ENCODE data around the gene STAM. TPM values are rescaled to one million over a fixed set of nuclear protein-coding genes. Genes with fewer than 3 reads are reported as not detected.

STAM gene
- total RNA-seq, 1 donor from 2014 or later: 28.7 TPM

- intact Hi-C loops (cut with micrococcal nuclease): no loop called here
- ChIA-PET CTCF (no interaction called here), POLR2A (interaction anchor here (0.6 kb wide), 1 partner anchor 17 kb away, joined by 5 read pairs; no protein-coding TSS in a partner anchor)
- Mint-ChIP-seq H3K4me3 (no peak overlapping the region), H3K9me3 (no peaks in the 10 kb centered on the region), H3K27ac (no peak overlapping the region), H3K27me3 (no peaks in the 10 kb centered on the region), H3K4me1 (peaks cover 4% of the 10 kb centered on the region), H3K36me3 (ENCODE audit: low read depth) (no peaks in the 10 kb centered on the region)
- DNase-seq: no peak
- TF ChIP-seq CTCF (IDR thresholded peaks at IDR 0.05): no peak
- no peak for ATAC-seq (ENCODE audit: low read depth)
Observed at GRCh38 chr10:17633353-17633752, 10.6 kb upstream of the STAM start.

- no peak for ATAC-seq (ENCODE audit: low read depth)
- Mint-ChIP-seq H3K27ac (no peak overlapping the region), H3K36me3 (ENCODE audit: low read depth) (no peaks in the 10 kb centered on the region), H3K27me3 (no peaks in the 10 kb centered on the region), H3K9me3 (peaks cover 2% of the 10 kb centered on the region), H3K4me3 (no peak overlapping the region), H3K4me1 (peaks cover 6% of the 10 kb centered on the region)
- ChIA-PET POLR2A (no interaction called here), CTCF (interaction anchor here (0.6 kb wide), 1 partner anchor 32 kb away, joined by 3 read pairs; no protein-coding TSS in a partner anchor)
- no peak for TF ChIP-seq CTCF (IDR thresholded peaks at IDR 0.05)
- no peak for DNase-seq
- intact Hi-C loops (cut with micrococcal nuclease): no loop called here
Observed at GRCh38 chr10:17637869-17638268, 6.1 kb upstream of the STAM start.

GRCh38 chr10:17640331-17640816 lies 3.6 kb upstream of the STAM start:
- no peak overlapping the region for H3K4me3 Mint-ChIP-seq
- DNase-seq: no peak
- peaks cover 23% of the 10 kb centered on the region for H3K4me1 Mint-ChIP-seq
- H3K9me3 Mint-ChIP-seq: peaks cover 2% of the 10 kb centered on the region
- POLR2A ChIA-PET: no interaction called here
- intact Hi-C loops (cut with micrococcal nuclease): no loop called here
- no peak for TF ChIP-seq CTCF (IDR thresholded peaks at IDR 0.05)
- ATAC-seq (ENCODE audit: low read depth): no peak
- CTCF ChIA-PET: no interaction called here
- no peaks in the 10 kb centered on the region for H3K27me3 Mint-ChIP-seq
- no peak overlapping the region for H3K27ac Mint-ChIP-seq
- H3K36me3 Mint-ChIP-seq (ENCODE audit: low read depth): peaks cover 14% of the 10 kb centered on the region

GRCh38 chr10:17643339-17643754 lies 604 bp upstream of the STAM start:
- ChIA-PET POLR2A (interaction anchor here (0.6 to 2.5 kb wide), 20 partner anchors 12 to 1016 kb away, joined by 3 to 27 read pairs (median 5); partner anchors contain the start of genes ARL5B, HACD1 and RSU1), CTCF (interaction anchor here (1.0 to 1.4 kb wide), 3 partner anchors 12 to 99 kb away, joined by 3 to 4 read pairs (median 3); no protein-coding TSS in a partner anchor)
- Mint-ChIP-seq H3K27me3 (no peaks in the 10 kb centered on the region), H3K9me3 (peaks cover 2% of the 10 kb centered on the region), H3K4me1 (peaks cover 49% of the 10 kb centered on the region), H3K4me3 (peak overlapping the region; percentile 99), H3K36me3 (ENCODE audit: low read depth) (peaks cover 19% of the 10 kb centered on the region), H3K27ac (peak overlapping the region; percentile 100)
- no peak for TF ChIP-seq CTCF (IDR thresholded peaks at IDR 0.05)
- intact Hi-C loops (cut with micrococcal nuclease): loop anchor here (1.0 kb wide), 1 partner anchor 1016 kb away; the partner anchor contains the start of gene ARL5B
- DNase-seq: peak; percentile 24
- ATAC-seq (ENCODE audit: low read depth): peak; percentile 9

- POLR2A ChIA-PET: interaction anchor here (0.5 to 2.5 kb wide), 19 partner anchors 11 to 1015 kb away, joined by 3 to 27 read pairs (median 5); partner anchors contain the start of genes ARL5B, HACD1 and RSU1
- H3K27me3 Mint-ChIP-seq: no peaks in the 10 kb centered on the region
- peak; percentile 6 for ATAC-seq (ENCODE audit: low read depth)
- intact Hi-C loops (cut with micrococcal nuclease): loop anchor here (1.0 to 2.0 kb wide), 6 partner anchors 11 to 827 kb away; partner anchors contain the start of genes HACD1 and RSU1
- H3K4me3 Mint-ChIP-seq: peak overlapping the region; percentile 99
- DNase-seq: no peak
- CTCF ChIA-PET: interaction anchor here (1.0 to 1.4 kb wide), 4 partner anchors 11 to 98 kb away, joined by 3 to 4 read pairs (median 3); no protein-coding TSS in a partner anchor
- peaks cover 24% of the 10 kb centered on the region for H3K36me3 Mint-ChIP-seq (ENCODE audit: low read depth)
- no peak for TF ChIP-seq CTCF (IDR thresholded peaks at IDR 0.05)
- H3K9me3 Mint-ChIP-seq: peaks cover 2% of the 10 kb centered on the region
- H3K27ac Mint-ChIP-seq: peak overlapping the region; percentile 100
- H3K4me1 Mint-ChIP-seq: peaks cover 59% of the 10 kb centered on the region
Observed at GRCh38 chr10:17644485-17644943, 563 bp downstream of the STAM start.
